Hematopoietic multipotent progenitor cell treated with erythropoietin and hydrocortisone succinate and interleukin-3 and kit ligand, for 17 days (in vitro differentiated cells): Measurements from ENCODE around the gene ZBTB2.
A peak's percentile ranks its signal among the peaks of the same experiment; 100 is the strongest.
"Not testable (repeated sequence)": the region's sequence is repeated elsewhere in the genome, so short reads cannot be mapped to it uniquely, and the experiment has no call there.

Experiments
- DNase-seq: peaks from one replicate; pipeline ENCODE4 v3.0.0-alpha.2; 2015; ENCODE audit warnings: low spot score

ZBTB2 gene

DNA sequence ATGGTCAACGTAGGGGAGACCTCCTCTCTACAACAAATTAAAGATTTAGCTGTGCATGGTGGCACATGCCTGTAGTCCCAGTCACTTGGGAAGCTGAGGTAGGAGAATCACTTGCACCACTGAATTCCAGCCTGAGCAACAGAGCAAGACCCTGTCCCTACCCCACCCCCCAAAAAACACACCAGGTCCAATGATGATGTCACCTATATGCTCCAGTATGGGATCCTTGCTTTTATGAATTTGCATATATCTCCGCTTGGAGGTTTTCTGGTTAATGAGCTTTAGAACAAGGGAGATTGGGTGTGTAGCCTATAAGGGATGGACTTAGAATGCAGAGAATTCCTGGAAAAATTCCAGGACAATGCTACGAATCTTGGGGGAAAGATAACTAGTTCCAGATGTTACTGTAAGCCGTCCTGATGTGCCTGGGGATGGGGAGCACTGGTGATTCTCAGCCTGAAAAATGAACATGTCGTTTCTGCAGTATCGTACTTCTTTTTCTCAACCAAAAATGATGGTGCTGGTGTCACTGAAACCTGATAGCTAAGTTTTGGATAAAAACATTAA, 61.1 kb downstream of the ZBTB2 start:
- no peak for DNase-seq

DNA sequence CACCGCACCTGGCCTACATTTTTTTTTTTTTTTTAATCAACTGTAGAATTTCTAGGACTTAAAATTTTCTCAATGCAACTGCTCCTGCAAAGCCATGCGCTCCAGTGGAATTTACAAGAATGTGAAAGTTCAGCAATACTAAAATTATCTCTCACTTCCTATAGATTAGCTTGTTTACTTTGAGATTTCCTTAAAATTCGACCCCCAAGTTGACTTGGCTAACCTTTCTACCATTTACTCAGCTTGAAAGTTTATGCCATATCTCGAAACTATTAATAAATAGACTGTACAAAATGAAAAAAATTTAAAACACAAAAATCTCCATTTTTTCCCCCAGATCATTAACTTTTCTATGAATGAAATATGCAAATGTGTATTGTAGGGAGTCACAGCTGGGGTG, 64.3 kb downstream of the ZBTB2 start:
- DNase-seq, result no peak

DNA sequence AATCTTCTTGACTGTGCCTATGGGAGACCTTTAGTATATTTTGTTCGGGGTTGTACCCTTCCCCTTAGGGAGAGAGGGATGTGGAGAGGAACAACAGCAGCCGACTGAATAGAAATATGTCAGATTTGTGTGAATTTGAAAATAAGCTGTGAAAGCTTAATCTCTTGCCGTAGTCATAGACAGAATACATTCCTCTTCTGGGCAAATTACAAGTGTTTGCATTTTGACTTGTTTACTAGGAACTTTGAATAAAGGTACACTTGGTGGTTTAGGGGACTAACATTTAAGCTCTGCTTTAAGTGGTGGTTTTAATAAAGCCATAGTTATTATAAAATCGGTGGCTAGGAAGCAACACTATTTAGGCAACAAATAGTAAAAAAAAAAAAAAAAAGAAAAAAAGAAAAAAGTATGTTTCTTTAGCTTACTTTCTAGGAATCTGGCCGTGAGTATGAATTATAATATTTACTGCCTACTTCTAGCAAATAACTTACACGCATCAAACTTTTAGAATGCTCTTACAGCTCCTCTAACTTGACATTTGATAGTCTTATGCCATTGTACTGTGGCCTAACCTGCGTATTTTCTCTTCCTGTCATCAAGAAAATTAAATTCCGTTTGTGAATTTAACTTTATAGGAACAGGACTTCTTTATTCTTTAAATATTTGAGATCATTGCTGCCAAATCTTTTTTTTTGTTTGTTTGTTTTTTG, 65.1 kb downstream of the ZBTB2 start:
- DNase-seq, result no peak

DNA sequence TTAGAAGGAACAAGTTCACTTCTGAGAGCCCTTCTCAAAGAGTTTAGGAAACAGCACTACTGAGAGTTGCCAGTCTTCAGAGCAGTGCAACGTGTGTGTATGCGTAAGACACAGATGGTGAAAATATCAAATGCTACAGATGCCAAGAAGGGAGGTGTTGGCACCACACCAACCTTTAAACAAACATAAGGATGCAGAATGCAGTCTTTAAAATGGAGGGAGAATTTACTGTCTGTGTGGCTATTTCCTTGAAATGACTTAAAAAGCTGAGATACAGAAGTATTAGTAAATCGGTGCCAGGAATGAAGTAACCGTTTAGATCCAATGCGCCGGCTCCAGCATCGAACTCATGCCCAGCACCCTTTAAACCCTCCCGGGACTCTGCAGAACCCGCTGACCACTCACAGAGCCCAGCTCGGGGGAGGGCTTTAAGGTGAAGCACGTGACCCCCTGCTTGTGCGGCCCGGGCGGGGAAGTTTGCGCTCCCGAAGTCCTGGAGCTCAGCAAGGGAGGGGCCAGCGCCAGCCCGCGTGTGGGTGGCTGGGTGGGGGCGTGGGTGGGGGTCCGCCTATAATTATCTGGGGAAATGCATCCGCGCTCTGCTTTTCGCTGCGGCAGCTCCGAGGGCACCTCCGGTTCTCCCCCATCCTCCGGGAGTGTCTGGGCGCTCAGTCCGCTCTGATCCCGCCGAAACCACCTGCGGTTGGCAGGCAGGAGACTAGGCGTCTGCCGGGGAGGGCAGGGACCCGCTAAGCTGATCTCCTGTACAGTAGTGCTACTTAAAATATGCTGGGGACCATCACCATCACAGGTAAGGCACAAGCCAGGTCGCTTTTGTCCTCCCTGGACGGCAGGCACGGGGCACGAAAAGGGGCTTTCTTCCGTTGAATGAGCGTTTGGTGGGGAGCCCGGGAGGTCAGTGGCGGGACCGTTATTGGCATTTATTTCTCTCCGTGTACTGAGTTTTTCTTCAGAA, 66.0 kb downstream of the ZBTB2 start:
- no peak for DNase-seq

DNA sequence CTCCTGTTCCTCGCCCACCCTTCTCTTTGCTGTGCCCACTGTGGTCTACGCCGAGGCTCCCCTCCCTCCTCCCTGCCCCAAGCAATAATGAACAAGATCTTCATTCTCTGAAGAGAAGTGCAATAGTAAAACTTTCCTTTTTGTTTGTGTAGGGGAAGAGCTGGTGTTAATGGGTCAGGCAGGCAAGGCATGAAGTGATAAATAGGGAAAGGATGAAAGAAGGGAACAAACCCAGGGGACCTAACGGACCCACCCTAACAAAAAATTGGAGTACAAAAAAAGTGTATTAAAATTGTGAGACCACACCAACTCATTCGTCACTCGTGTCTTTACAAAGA, 66.9 kb downstream of the ZBTB2 start:
- DNase-seq, result no peak

GRCh38 chr6:151323791-151324487, 67.4 kb downstream of the ZBTB2 start:
- DNase-seq, result peak; percentile 59

- no peak for DNase-seq
Observed at GRCh38 chr6:151322570-151322969, 68.8 kb downstream of the ZBTB2 start.

GRCh38 chr6:151321438-151321837, 69.9 kb downstream of the ZBTB2 start:
- DNase-seq, result no peak

- no peak for DNase-seq
Observed at GRCh38 chr6:151320140-151320539, 71.2 kb downstream of the ZBTB2 start.

- no peak for DNase-seq
Observed at GRCh38 chr6:151317995-151318365, 73.4 kb downstream of the ZBTB2 start.

DNA sequence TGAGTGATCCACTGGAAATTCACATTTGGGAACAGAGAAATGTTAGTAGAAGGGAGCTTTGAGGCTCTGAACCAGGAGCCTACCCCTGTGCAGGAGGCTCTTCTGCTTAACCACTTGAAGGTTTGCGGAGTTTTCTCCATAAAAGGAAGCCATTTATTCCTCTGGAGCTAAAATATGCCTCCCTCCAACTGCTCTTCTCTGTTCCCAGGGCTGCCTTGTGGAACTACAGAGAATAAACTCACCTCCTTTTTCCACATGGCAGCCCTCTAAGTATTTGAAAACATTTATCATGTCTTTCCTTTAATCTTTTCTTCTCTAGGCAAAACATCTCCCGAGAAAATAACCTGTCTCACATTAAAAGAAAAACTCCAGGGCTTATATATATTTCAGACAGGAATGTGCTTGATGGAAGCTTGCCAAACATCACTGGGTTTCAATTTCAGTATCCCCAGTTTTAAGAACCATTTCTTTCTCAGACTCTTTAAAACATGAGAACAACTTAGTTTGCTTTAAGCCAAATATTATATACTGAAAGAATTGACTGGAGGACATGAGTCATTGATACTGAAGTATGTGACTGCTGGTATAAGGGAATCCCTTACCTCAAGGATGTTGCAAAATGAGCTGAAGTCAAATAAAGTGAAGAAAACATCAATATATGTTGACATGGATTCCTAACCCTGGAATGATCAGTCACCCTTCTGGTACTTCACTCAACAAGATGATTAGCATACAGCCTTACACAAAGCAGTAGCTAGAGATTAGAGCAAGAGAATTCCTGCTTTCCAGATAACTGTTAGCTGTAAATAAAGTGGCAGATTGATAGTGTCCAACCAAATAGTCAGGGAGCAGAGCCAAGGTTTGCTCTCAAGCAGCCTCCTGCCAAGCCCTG, 74.0 kb downstream of the ZBTB2 start:
- no peak for DNase-seq

- not testable (repeated sequence) for DNase-seq
Observed at GRCh38 chr6:151315661-151316060, 75.7 kb downstream of the ZBTB2 start.
